GM18519 (cell line): Measurements from ENCODE around the gene HOXB8.

Source experiments
- ATAC-seq: cut with Tn5 transposase; IDR thresholded peaks from one replicate; pipeline ENCODE4 v1.9.1; 2021; ENCODE audit warnings: mild to moderate bottlenecking, moderate library complexity; ENCODE audit not compliant: unreplicated experiment, low FRiP score

HOXB8 gene

GRCh38 chr17:48571024-48571818 is 43.9 kb downstream of the HOXB8 start:
- no peak for ATAC-seq

- ATAC-seq: no peak
Observed at GRCh38 chr17:48570325-48571023, 44.6 kb downstream of the HOXB8 start.

- ATAC-seq: no peak
Observed at GRCh38 chr17:48569674-48570324, 45.3 kb downstream of the HOXB8 start.

- ATAC-seq: no peak
Observed at GRCh38 chr17:48569240-48569582, 45.9 kb downstream of the HOXB8 start.

GRCh38 chr17:48568499-48569239 is 46.4 kb downstream of the HOXB8 start:
- ATAC-seq: no peak

GRCh38 chr17:48567646-48568354 is 47.3 kb downstream of the HOXB8 start:
- ATAC-seq: no peak

GRCh38 chr17:48567209-48567608 is 47.9 kb downstream of the HOXB8 start:
- no peak for ATAC-seq

GRCh38 chr17:48566717-48567116 is 48.4 kb downstream of the HOXB8 start:
- ATAC-seq: no peak

GRCh38 chr17:48565925-48566710 is 49.0 kb downstream of the HOXB8 start:
- no peak for ATAC-seq

GRCh38 chr17:48565022-48565554 is 50.0 kb downstream of the HOXB8 start:
- ATAC-seq: no peak

GRCh38 chr17:48564188-48565021 is 50.7 kb downstream of the HOXB8 start:
- ATAC-seq: no peak

- no peak for ATAC-seq
Observed at GRCh38 chr17:48563867-48564187, 51.3 kb downstream of the HOXB8 start.

GRCh38 chr17:48563385-48563838 is 51.7 kb downstream of the HOXB8 start:
- ATAC-seq: no peak

- no peak for ATAC-seq
Observed at GRCh38 chr17:48562934-48563333, 52.2 kb downstream of the HOXB8 start.
